RPMI8226 (cell line): Measurements from ENCODE around the gene NFIA.

Source experiments
- DNase-seq: peaks from one replicate; pipeline ENCODE4 v3.0.0-alpha.2; 2015

NFIA gene

DNA sequence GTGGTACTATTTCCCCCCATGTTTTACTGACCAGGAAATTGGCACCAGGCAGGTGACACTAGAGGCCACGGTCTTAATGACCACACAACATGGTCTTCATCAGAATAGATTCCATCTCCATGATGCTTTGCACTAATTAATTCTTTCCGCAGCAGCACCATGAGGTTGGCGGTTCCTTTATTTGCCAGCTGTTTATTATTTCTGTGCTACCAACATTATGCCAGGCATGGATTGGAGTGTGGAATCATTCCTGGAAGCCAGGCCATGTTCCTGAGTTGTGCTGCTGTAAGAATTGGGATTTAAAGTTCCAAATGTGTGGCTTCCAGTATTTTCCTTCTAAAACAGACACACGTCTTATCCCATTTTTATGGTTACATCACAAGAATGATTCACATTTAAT lies 107.8 kb downstream of the NFIA start:
- DNase-seq, result no peak

DNA sequence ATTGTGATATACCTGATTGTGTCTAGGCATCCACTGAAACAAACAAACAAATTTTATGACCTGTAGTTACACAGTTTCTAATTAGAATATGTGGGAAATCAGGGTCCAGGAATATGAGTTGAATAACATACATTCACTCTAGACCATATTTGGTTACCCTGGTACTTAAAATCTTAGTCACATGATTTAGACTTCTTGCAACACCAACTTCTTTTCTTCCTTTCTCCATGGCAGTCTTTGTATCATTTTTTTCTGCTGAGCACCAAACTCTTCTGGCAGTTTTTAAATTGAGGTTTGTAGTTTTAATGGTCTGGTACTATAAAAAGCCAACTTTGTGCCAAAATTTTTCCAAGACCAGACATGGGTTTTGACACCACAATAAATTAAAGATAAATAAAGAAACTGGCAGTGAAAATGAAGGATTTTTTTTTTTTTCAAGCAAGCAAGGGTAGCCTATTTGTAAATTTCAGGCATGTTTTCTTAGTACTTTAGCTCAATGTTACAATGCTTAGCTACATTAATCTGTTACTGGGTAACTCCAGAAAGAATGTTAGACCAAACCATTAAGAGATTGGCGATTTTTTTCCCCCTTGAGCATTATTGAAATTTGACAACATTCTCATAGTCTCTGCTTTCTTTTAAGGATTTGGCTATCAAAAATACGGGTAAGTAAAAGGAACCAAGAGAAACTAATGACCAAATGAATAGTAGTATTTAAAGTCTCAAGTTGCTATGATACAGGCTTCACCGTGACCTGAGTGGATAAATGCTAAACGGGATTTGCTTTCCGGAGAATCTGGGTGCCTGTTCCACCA lies 108.5 kb downstream of the NFIA start:
- no peak for DNase-seq

DNA sequence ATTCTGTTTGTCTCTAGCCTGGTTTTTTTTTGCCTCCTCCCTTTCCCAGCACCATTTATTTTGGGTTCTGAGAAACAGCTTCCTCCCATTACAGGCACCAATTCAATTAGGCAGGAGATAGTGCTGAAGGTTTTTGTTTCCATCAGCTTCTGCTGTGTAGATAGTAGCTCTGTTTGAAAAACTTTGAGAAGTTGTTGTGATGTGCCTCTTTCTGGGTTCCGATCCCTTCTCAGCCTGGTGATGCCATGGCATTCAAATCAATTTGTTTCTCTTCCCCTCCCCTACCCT lies 109.0 kb downstream of the NFIA start:
- DNase-seq, result no peak

DNA sequence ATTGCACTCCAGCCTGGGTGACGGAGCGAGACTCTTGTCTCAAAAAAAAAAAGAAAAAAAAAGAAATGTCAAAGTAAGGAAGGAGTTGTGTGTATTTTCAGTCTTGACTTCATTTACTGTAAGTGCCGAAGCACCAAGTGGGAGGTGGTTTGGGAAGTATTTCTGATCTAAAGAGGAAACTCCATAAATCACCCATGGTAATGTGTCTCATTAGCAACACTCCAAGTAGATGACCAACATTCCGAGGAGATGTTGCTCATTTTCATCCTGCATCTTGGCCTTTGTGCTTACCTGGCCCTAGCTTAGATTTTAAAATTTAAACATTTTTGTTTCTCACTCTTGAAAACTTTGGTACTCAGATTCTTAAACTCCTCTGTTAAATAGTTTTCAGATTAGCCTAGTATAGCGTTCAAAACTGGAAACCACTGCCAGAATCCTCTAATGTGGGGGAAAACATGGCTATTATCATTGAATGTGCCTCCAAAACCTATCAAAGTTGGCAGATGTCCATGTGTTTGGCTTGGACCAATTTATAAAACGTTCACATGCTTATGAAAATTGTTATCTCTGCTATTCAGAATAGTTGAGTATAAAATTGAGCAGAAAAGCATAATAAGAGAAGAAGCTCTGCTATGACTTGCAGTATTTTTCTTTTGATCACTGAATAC lies 110.4 kb downstream of the NFIA start:
- DNase-seq, result no peak

DNA sequence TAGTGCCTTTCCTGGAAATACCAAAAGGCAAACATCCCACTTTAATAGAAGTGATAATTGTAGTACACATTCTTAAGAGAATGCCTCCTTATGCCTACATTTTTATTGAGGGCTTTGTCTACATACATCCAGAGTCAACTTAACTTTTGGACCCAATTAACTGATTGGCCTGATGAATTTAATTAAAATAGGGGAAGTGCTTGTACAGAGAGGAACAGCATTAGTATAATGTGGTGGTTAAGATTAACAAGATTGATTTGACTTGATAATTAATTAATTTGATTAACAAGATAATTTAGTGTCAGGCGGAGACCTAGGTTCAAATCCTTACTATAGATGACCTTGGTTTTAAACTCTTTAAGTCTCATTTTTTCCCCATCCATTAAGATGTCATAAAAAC lies 111.4 kb downstream of the NFIA start:
- no peak for DNase-seq

DNA sequence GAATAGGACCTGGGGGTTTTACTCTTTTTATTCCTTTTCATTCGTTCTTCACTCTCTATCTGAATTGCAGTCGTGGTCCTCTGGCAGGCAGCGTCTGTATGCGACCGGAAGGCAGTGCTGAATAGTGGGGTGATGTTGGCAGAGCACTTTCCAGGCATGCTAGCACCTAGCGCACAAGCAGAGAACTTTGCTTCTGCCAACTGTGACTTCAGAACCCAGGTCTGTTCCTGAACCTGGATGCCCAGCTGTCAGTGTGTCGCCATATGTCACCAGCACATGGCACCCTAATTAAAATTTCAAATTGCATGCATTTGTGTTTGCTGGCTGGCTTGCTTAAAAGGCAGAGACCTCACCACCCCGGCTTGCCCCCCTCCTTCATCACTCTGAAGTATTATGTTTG lies 116.2 kb downstream of the NFIA start:
- DNase-seq, result no peak

DNA sequence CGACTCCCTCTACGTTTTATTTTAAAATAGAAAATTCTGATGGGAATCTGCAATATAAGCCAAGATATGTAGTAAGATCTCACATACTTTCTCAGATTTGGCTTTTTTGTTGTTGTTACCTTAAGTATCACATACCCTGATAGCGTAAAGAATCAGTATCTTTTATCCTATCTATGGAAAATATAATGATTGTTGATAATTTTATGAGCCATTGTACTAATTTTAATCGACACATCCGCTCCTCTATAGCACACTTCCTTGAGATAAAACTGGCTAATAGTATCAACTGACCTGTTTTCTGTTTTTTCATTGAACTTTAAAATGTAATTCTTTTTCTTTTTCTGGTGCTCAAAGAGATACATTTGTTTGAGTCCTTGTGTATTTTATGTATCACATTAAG lies 118.7 kb downstream of the NFIA start:
- DNase-seq, result no peak

DNA sequence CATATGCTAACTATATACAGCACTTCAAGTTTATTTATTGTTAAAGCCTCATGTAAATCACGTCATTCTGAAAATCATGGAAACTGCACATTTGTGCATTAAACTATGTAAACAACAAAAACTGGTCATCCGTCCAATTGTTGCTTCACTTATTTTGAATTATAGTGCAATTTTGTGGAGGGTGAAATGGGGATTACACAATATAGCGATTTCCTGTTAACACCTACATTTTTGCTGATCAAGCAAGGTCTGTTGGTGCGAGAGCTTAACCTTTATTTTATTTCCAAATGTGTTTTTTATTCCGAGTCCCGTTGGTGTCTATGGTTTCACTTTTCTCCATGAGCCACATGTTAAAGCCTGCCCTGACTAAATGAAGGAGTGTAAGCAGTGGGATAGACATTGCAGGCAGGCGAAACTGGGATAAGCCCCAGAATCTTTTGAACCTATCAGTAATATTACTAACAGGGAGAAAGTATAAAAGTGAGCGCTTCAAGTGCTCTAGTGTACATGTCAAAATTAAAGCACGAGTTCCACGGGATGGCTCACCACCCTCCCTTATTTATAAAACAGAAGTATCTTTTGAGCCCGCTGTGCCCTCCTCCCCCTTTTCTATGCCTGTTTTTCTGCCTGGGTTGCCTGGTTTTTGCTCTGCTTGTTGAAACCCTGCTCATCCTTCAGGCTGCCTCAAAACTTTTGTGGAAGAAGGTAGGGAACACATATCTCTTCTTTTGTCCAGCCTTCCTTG lies 120.7 kb downstream of the NFIA start:
- no peak for DNase-seq

DNA sequence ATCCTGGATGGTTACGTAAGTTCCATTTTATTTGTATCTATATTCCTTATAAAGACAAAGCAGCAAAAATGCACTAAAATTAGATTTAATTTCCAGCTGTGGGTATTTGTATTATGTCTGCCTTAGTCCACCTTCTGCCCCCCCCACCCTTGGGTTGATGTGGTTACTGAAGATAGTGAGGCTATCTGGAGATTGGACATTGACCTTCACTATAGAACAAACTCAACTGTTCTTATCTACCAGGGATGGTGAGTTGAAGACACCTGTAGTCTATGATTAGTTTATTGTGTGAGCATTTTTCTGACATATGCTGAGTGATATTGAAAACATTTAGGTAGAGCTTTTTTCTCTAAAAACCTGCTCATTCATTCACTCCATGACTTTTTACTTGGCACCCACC lies 122.2 kb downstream of the NFIA start:
- no peak for DNase-seq

DNA sequence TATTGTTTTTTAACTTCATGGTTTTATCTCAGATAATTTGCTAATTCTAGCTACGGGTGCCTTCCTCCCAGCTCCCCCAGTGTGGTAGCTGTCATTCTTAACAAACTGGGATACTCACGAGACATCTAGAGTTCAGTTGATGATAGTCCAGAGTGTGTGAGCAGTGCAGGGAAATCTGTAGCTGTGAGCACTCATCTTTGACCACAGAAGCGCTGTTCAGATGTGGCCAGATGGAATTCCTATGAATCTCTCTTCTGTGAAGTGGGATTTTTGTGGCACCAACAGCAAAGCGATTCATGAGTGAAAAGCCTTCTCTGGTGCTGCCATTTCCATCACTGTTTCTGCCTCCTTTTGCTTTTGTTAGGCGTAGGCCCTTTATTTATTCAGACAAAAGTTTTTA lies 125.1 kb downstream of the NFIA start:
- DNase-seq, result no peak

DNA sequence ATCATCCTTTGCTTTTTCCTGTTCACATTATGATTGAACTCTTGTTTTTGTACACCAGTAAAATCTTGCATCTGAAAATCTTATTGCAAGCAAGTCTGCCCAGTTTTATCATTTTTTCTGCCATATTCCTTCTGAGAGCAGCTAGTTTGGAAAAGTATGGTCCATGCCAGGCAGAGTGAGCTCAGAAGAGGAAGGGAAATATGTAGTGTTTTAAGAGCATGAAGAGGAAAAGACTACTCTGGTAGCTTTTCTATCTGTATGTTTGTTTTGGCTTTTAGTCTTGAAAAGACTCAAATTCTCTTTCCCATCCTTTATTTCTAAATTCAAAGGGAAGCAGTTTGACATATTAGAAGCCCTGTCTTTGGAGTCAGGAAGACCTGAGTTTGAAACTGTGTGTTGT lies 125.8 kb downstream of the NFIA start:
- no peak for DNase-seq

DNA sequence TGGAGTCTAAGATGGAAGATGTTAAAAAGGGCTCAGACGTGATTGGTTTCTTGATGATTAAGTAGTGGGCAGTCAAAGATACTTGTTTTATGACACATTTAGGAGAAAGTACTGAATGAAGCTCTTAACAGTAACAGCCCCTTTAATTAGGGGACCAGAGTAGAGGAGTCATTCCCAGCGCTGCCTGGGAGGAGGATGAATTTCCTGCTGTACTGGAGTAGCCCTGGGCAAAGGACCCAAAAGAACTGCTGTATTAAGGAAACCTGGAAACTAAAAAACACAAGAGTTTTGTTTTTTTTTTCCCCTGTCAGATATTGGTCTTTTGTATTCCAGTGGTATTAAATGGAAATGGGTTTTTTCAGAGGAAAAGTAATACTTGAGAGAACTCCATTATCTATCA lies 126.5 kb downstream of the NFIA start:
- DNase-seq, result no peak

DNA sequence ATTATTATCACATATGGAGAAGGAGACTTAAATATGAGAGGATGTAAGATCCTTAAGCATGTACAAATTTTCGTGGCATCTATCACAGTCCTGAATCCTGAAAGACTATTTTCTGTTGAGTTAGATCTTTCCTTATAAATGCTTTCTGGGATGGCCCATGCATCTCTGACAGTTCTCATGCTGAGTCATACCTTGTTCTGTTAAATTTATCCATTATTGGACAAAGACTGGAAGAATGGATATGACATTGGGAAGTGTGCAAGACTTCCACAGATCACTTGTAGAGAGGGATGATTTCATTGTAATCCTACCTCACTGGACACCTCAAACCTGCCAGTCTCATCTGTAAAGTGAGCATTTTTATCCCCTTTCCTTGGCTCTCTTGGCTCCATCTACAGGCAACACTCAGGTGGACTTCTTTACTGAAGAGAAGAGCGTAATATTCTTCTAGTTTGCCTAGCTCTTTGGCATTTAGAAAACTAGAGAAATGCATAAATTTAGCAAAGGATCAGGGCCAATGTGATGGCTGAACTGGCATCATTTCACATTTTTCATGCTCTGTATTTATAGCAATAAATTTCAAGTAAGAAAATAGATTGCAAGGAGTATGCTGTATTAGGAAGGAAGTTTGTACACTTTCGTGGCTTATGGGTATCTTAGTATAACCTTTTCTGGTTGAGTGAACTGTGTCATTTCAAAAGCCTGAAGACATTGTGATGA lies 128.2 kb downstream of the NFIA start:
- DNase-seq, result no peak

DNA sequence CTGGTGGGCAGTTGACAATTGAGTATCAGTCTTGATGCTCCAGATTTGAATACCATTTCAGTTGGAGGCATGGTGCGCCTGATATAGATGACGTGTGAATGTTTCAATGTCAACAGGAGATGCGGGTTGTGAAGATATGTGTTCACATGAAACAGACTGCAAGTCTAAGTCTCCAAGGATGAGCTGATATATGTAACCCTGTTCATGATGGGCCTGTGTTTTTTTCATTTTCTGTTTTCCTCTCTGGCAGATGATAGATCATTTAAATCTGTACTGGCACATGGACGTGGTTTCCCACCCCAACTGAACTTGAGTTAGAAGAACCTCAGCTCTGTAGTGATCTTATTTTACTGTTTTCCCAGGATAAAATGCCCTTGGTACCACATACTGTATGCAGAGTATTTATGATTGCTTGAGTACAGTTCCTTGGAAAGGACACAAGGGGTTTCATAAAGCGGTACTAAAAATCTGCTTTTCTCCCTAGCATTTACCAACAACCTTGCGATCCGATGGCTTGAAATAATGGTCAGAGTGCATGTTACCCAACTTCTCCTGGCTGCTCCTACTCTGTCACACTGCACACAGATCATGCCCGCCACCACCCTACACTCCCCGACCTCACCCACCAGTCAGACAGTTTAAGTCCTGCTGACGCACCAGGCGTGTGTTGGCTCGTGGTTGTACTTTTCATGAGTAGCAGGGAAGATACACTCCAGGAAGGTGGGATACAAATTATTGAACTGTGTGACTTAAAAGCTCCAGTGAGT lies 131.1 kb downstream of the NFIA start:
- no peak for DNase-seq

DNA sequence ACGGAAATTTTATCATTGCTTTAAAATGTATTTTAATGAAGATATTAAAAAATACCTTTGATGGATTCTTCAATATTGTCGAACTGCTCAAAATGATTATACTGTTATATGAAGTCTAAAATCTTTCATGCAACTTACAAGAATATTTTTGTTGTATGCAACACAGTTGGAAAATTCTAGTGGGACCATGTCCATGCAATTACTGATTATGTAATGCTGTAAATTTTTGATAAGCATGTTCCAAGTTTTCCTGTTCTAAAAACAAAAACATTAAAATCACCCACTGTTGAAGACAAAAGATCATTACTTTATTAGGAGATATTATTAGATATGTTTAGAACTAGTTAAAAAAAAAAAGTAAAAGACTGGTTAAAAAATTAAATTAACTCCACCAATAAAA lies 132.8 kb downstream of the NFIA start:
- no peak for DNase-seq

DNA sequence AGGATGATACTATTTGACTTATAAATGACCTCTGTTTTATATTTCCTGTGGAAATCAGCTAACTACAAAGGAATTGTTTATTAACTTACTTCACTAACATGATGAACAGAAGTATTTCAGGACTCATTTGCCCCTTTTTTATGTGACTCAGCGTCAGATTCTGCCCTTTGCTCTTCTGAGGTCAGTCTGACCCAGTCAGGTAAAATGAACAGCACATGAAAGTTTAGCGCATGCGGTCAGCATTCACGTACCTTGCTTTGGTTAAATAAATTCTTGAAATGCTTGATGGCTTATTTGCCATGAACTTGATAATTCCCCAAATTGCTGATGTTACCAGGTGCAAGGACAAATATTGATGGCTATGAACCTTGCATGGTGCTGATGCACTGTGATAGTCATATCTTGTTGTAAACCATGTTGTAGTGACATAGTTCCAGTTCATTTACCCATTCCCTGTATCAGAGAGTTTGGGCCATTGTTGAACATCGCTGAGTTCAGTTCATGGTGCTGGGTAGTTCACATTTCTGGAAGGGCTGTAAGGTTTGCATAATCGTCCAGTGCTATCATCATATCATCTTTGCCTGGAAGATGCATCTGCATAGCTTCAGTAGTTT lies 133.4 kb downstream of the NFIA start:
- DNase-seq, result no peak

DNA sequence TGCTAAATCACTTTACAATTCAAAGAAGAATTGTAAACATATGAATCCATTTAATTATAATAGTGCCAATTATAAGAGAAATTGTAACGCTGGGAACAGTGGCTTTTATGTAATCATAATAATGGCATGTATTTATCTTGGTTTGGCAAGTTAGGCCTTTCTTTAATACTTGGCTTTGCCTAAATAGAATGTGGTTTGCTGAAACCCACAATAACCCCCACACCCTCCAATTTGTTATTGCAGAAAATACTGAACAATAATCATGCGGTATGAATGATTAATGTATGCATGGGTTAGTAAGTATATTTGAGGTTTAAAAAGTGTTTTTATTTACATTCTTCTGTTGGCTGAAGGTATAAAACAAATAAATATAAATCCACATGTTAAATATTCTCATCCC lies 138.2 kb downstream of the NFIA start:
- DNase-seq, result no peak

DNA sequence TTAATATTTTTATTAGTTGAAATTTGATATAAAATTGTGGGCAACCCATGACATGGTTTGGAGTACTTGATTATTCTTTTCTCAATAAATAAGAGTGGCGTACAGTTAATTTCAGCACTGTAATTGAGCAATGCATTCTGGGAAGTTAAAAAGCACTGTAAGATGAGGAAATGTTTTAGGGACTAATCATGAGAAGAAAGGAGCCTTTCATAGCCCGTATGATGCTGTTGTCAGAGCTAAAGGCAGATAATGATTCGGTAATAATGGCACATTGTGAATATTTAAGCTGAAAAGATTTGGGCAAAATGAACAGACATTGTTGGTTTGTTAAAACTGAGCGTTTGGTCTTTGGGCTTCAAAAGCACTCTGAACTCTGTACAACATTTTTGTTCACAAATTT lies 139.3 kb downstream of the NFIA start:
- DNase-seq, result no peak

DNA sequence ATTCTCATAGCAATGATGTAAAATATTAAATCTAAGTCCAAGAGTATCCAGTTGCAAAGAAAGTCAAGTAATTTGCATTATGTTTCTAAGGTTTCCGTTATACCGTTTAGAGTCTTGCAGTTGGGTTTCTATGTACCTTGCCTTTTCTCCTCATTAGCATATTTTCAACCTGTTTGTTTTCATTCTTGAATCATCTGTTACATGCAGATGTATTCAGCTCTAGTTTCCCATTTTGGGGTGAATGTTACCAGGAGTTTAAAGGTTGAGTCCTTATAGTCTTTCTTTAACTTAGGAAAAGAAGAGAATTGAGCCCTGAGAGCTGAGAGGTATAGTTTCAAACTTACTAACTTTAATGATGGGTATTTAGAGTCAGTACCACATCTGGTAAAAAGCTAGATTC lies 139.9 kb downstream of the NFIA start:
- no peak for DNase-seq

DNA sequence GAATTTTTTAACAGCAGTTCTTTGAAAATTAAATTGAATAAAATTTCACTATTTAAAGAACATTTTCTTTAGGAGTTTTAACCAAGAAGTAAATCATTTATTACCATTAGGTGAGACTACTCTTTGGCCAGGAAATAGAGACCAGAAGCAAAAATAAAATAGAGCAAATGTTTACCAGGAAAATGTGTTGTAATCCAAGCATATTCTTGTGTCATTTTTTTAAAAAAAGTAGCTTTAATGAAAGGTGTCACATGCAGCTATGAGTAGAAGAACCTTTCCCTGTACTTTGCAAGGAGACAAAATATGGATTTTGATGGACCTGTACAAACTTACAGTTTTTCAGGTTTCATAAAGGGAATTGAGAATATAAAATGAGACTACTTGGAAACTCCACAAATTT lies 140.8 kb downstream of the NFIA start:
- DNase-seq, result no peak

DNA sequence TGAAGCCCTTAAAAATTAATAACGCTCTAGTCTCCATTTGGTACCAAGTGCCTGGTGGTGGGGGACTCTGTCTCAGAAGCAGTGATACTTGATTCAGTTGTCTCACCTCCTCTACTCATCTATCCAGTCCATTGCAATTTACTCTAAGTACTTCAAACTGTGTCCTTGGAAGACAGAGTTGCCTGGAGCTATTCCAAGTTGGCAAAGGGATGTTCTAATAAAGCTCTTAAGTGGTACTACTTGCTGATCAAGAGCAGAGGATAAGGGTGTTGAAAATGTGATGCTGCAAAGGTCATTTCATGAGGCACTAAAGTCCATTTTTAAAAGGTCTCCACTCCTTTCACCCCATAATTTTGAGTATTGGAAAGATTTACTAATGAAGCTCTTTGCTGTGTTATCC lies 142.2 kb downstream of the NFIA start:
- no peak for DNase-seq

DNA sequence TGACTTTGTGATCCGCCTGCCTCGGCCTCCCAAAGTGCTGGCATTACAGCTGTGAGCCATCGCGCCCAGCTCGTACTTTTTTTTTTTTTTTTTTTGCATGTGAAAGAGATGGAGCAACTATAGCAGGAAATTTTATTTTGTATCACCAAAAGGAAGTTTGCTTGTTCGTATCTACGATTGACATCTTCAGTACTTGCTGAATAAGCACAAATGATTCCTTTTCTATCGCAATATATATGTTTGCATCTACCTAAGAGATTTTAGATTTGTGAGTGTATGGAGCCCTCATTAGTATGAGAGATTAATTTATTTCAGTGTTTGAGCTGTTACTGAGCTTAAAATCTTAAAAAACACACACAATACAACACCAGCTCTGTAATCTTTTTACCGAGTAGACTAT lies 143.1 kb downstream of the NFIA start:
- DNase-seq, result no peak
